GM13976 (cell line): Measurements from ENCODE around the gene HOXA6.

Experiments used
- DNase-seq: peaks from one replicate; pipeline ENCODE4 v3.0.0; 2012; ENCODE audit warnings: low spot score
- CTCF ChIP-seq: IDR thresholded peaks from 2 replicates; pipeline ENCODE4 v1.5.1; 2012; ENCODE audit warnings: borderline replicate concordance, mild to moderate bottlenecking; ENCODE audit not compliant: insufficient read depth; ENCODE audit errors: extremely low read depth, missing control alignments, control extremely low read depth
- in situ Hi-C: fragments of 300-500 bp; cut with MboI; formaldehyde crosslinking; loops from one replicate; pipeline ENCODE4 v1.12.0; 2022; ENCODE audit warnings: low sequenced_read_pairs, mixed read lengths, inconsistent platforms; ENCODE audit not compliant: unreplicated experiment

The HOXA6 gene

DNA sequence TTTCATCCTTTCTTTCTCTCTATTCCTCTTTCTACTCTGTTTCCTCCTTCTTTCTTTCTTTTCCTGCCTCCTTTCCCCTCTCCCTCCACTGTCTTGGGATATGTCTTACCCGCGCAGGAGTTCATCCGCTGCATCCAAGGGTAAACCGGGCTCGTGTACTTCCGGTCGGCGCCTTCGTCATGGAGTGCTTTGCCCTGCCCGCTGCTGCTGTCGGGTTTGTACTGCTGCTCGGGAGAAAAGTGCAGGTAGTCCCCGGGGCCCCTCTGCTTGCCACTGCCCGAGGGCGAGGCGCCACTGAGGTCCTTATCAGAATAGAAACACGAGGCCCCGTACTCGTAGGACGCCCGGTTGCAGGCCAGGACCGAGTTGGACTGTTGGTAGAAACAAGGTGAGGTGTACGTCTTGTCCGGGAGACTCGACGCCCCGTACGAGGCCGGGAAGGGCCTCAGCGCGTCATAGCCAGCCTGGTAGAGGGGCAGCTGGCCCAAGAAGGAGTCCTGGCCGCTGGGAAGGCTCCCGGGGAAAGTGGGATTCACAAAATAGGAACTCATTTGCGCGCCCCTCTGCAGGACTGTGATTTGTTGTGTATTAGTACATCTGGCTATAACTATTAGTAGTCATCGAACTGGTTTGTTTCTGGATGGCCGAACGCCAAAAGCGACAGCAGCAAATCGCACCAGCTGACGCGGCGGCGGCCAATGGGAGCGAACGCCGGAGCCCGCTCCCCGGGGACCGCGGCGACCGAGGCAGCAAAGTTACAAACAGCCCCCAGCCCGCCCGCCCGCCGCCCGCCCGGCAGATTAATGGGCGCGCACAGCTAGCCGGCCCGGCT is at the start of gene HOXA6:
HOXA6 (minus strand) TSS at position 576 of the 832 bp plus-strand sequence; CDS start at position 551, 25 bp downstream.
- DNase-seq, result no peak
- no peak for TF ChIP-seq CTCF
- in situ Hi-C loops, result no loop called here

- peak; percentile 75 for TF ChIP-seq CTCF
- in situ Hi-C loops, result loop anchor here (10.0 kb wide), 2 partner anchors 48 to 728 kb away; partner anchors contain the start of gene EVX1
- peak; percentile 72 for DNase-seq
Measured at GRCh38 chr7:27196287-27196767, 48.8 kb upstream of the HOXA6 start.

DNA sequence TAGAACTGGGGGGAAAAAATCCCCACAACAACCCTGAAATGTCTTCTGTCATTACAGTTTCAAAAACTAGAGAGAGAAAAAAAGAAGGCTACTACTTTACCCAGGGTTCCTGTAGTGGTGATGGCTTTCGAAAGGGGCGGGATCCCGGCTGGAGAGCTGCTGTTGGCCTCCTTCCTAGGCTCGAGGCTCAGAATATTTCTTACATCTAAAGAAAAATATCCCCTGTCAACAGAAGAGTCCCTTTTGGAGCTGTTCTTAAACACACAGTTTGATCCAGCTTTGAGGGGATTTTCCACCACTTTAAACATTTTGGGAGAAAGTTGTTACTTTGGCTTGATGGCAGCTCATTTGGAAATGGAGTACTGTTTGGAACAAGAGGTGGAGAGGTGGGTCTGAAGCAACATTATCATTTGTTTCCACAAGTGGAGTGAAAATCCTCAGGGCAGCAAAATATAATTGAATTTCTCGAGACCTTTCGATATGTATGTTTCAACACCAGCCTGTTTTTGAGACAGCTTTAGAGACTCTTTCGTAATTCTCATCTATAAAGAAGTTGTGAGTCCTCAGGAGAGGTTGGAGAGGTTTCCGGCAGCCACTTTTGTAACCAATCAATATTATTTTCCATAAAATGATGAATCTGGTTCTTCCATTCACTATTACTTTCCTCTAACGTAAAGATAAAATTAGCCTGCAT is 47.3 kb upstream of the HOXA6 start:
- no peak for TF ChIP-seq CTCF
- in situ Hi-C loops, result loop anchor here (10.0 kb wide), 2 partner anchors 50 to 730 kb away; partner anchors contain the start of gene EVX1
- no peak for DNase-seq

- in situ Hi-C loops, result loop anchor here (10.0 kb wide), 2 partner anchors 51 to 731 kb away; partner anchors contain the start of gene EVX1
- DNase-seq, result no peak
- TF ChIP-seq CTCF, result no peak
Measured at GRCh38 chr7:27194002-27194352, 46.4 kb upstream of the HOXA6 start.

GRCh38 chr7:27193335-27194001 is 45.9 kb upstream of the HOXA6 start:
- DNase-seq, result no peak
- in situ Hi-C loops, result loop anchor here (10.0 kb wide), 2 partner anchors 51 to 731 kb away; partner anchors contain the start of gene EVX1
- no peak for TF ChIP-seq CTCF
